Measurements from ENCODE around the gene WDR33.

GRCh38 chr2:127853671-127854070 is 42.7 kb upstream of the WDR33 start:
- TF ChIP-seq CTCF (IDR thresholded peaks at IDR 0.05; ENCODE audit: low read depth, low read length, missing input control) = no peak
- TF ChIP-seq EGR1 (IDR thresholded peaks at IDR 0.05; ENCODE audit: low read depth in 2 of 2) = no peak
- TF ChIP-seq SP1 (IDR thresholded peaks at IDR 0.05) = no peak
- no peak for TF ChIP-seq YY1 (IDR thresholded peaks at IDR 0.05)
- no peak for TF ChIP-seq JUND (IDR thresholded peaks at IDR 0.05)
- no peak for TF ChIP-seq RXRA (IDR thresholded peaks at IDR 0.05)

All from liver (tissue), 3 donors.